HL-60 (cell line): ENCODE data around the gene CAPZA1.

Experiments
- DNase-seq, 2 experiments: peaks; one replicate each; pipeline ENCODE4 v3.0.0-alpha.2; 2010 to 2020; ENCODE audit warnings: low read depth in 1 of 2, low spot score in 1 of 2
- H3K27ac ChIP-seq: fragments of 250-450 bp; sonication (Bioruptor Pico); replicated peaks from 2 replicates; pipeline ENCODE4 v1.5.1; 2020; ENCODE audit warnings: mild to moderate bottlenecking, moderate library complexity
- H3K27me3 ChIP-seq: fragments of 250-450 bp; sonication (Bioruptor Pico); 2 replicates; pipeline ENCODE4 v1.5.1; 2021; ENCODE audit warnings: mild to moderate bottlenecking, moderate library complexity; ENCODE audit not compliant: insufficient read depth, poor library complexity, severe bottlenecking
- H3K4me3 ChIP-seq: replicated peaks from 2 replicates; pipeline ENCODE4 v1.5.1; 2011; ENCODE audit warnings: mild to moderate bottlenecking, control low read depth, low read length; ENCODE audit not compliant: insufficient read depth
- CTCF ChIP-seq: IDR thresholded peaks from one replicate; pipeline ENCODE4 v1.5.1; 2011; ENCODE audit warnings: low read length, control low read depth, inconsistent platforms; ENCODE audit not compliant: insufficient read depth
- GABPA ChIP-seq: IDR thresholded peaks from 2 replicates; pipeline ENCODE4 v1.6.1; 2012; ENCODE audit warnings: low read depth
- POLR2AphosphoS5 ChIP-seq: IDR thresholded peaks from 2 replicates; pipeline ENCODE4 v1.6.1; 2012; ENCODE audit warnings: low read depth
- REST ChIP-seq: IDR thresholded peaks from 2 replicates; pipeline ENCODE4 v1.6.1; 2012; ENCODE audit warnings: low read depth; ENCODE audit not compliant: insufficient replicate concordance
- SPI1 ChIP-seq: IDR thresholded peaks from 2 replicates; pipeline ENCODE4 v1.6.1; 2012; ENCODE audit warnings: low read depth, mild to moderate bottlenecking, borderline replicate concordance

Gene CAPZA1

GRCh38 chr1:112603012-112603411, 16.6 kb upstream of the CAPZA1 start:
- Histone ChIP-seq H3K27me3 (no peaks in the 10 kb centered on the region), H3K27ac (no peak overlapping the region), H3K4me3 (no peak overlapping the region)
- TF ChIP-seq SPI1: no peak
- TF ChIP-seq GABPA: no peak
- no peak for TF ChIP-seq REST
- DNase-seq: no peak

GRCh38 chr1:112603541-112603940, 16.1 kb upstream of the CAPZA1 start:
- H3K27ac ChIP-seq: no peak overlapping the region
- TF ChIP-seq CTCF (no peak), SPI1 (no peak), REST (no peak), POLR2AphosphoS5 (no peak), GABPA (no peak)
- DNase-seq: no peak
- no peaks in the 10 kb centered on the region for H3K27me3 ChIP-seq
- H3K4me3 ChIP-seq: no peak overlapping the region

- no peak for TF ChIP-seq SPI1
- TF ChIP-seq CTCF: no peak
- TF ChIP-seq POLR2AphosphoS5: no peak
- TF ChIP-seq GABPA: no peak
- no peak for TF ChIP-seq REST
- no peak for DNase-seq
- Histone ChIP-seq H3K27ac (no peak overlapping the region), H3K27me3 (no peaks in the 10 kb centered on the region), H3K4me3 (no peak overlapping the region)
Measured at GRCh38 chr1:112605633-112606327, 13.9 kb upstream of the CAPZA1 start.
